Mesendoderm (in vitro differentiated cells): ENCODE data around the gene CFAP157.
A peak's percentile ranks its signal among the peaks of the same experiment; 100 is the strongest.

ENCODE experiments used
- DNase-seq: peaks from one replicate; pipeline ENCODE4 v3.0.0; 2013
- H2AK5ac ChIP-seq: 2 replicates; pipeline ENCODE4 v1.6.1; 2013; ENCODE audit warnings: low read length, inconsistent platforms
- H2BK120ac ChIP-seq: 2 replicates; pipeline ENCODE4 v1.6.1; 2013; ENCODE audit warnings: low read depth, mild to moderate bottlenecking, low read length, moderate library complexity, mixed read lengths
- H2BK15ac ChIP-seq: replicated peaks from 2 replicates; pipeline ENCODE4 v1.6.1; 2013; ENCODE audit warnings: low read depth, mild to moderate bottlenecking, moderate library complexity
- H2BK5ac ChIP-seq: 2 replicates; pipeline ENCODE4 v1.6.1; 2013; ENCODE audit warnings: low read length, inconsistent platforms
- H3K18ac ChIP-seq: 2 replicates; pipeline ENCODE4 v1.6.1; 2013; ENCODE audit warnings: mild to moderate bottlenecking, low read length, mixed read lengths
- H3K23ac ChIP-seq: one replicate; pipeline ENCODE4 v1.6.1; 2013; ENCODE audit warnings: low read length
- H3K27ac ChIP-seq: 2 replicates; pipeline ENCODE4 v1.5.1; 2013; ENCODE audit warnings: low read depth, mild to moderate bottlenecking, inconsistent platforms, low read length, moderate library complexity
- H3K27me3 ChIP-seq: 2 replicates; pipeline ENCODE4 v1.6.1; 2013; ENCODE audit warnings: low read length, control low read depth, mild to moderate bottlenecking, inconsistent platforms; ENCODE audit not compliant: insufficient read depth, poor library complexity
- H3K36me3 ChIP-seq: 2 replicates; pipeline ENCODE4 v1.6.1; 2013; ENCODE audit warnings: low read length, inconsistent platforms; ENCODE audit not compliant: control insufficient read depth, insufficient read depth
- H3K4ac ChIP-seq: one replicate; pipeline ENCODE4 v1.6.1; 2013; ENCODE audit warnings: low read depth, mild to moderate bottlenecking, low read length, moderate library complexity
- H3K4me1 ChIP-seq: 2 replicates; pipeline ENCODE4 v1.6.1; 2013; ENCODE audit warnings: low read depth, low read length, inconsistent platforms; ENCODE audit not compliant: control insufficient read depth
- H3K4me2 ChIP-seq: 2 replicates; pipeline ENCODE4 v1.6.1; 2013; ENCODE audit warnings: low read length
- H3K4me3 ChIP-seq: 2 replicates; pipeline ENCODE4 v1.5.1; 2013; ENCODE audit warnings: mild to moderate bottlenecking, low read length
- H3K56ac ChIP-seq: one replicate; pipeline ENCODE4 v1.6.1; 2013; ENCODE audit warnings: low read length
- H3K79me1 ChIP-seq: 2 replicates; pipeline ENCODE4 v1.6.1; 2013; ENCODE audit warnings: low read length, inconsistent platforms
- H3K79me2 ChIP-seq: 2 replicates; pipeline ENCODE4 v1.6.1; 2013; ENCODE audit warnings: mild to moderate bottlenecking, low read length; ENCODE audit not compliant: control insufficient read depth, insufficient read depth
- H3K9ac ChIP-seq: 2 replicates; pipeline ENCODE4 v1.6.1; 2013; ENCODE audit warnings: low read length, inconsistent platforms
- H4K5ac ChIP-seq: one replicate; pipeline ENCODE4 v1.6.1; 2013; ENCODE audit warnings: low read length
- H4K8ac ChIP-seq: one replicate; pipeline ENCODE4 v1.6.1; 2013; ENCODE audit warnings: low read depth, mild to moderate bottlenecking, control low read depth, low read length, moderate library complexity
- WGBS: extraction: QIAGEN DNeasy Blood & Tissue Kit; methylation state at CpG from one replicate; pipeline ENCODE4 v1.1.7; 2013; ENCODE audit warnings: low lambda C conversion rate, missing lambda C conversion rate; ENCODE audit not compliant: insufficient coverage; ENCODE audit errors: extremely low coverage; 5-methylcytosine and 5-hydroxymethylcytosine counted together

The CFAP157 gene

GRCh38 chr9:127693697-127694096 lies 13.1 kb upstream of the CFAP157 start:
- H3K79me2 ChIP-seq: no peaks in the 10 kb centered on the region
- WGBS: no CpG with 5 or more reads among the region's 4 CpGs
- H3K4me2 ChIP-seq: no peak overlapping the region
- H3K4me1 ChIP-seq: no peaks in the 10 kb centered on the region
- H3K79me1 ChIP-seq: no peaks in the 10 kb centered on the region
- no peak overlapping the region for H2BK5ac ChIP-seq
- H4K5ac ChIP-seq: no peak overlapping the region
- H3K4ac ChIP-seq: no peak overlapping the region
- H2BK15ac ChIP-seq: no peak overlapping the region
- no peak overlapping the region for H3K27ac ChIP-seq
- H2AK5ac ChIP-seq: no peak overlapping the region
- H3K36me3 ChIP-seq: no peaks in the 10 kb centered on the region
- H2BK120ac ChIP-seq: no peak overlapping the region
- no peaks in the 10 kb centered on the region for H3K27me3 ChIP-seq
- no peak for DNase-seq
- H3K4me3 ChIP-seq: no peak overlapping the region
- H4K8ac ChIP-seq: no peak overlapping the region
- no peak overlapping the region for H3K23ac ChIP-seq
- no peak overlapping the region for H3K18ac ChIP-seq
- no peak overlapping the region for H3K56ac ChIP-seq
- H3K9ac ChIP-seq: no peak overlapping the region

- no peaks in the 10 kb centered on the region for H3K79me2 ChIP-seq
- H3K18ac ChIP-seq: no peak overlapping the region
- no peak overlapping the region for H2BK120ac ChIP-seq
- no peak overlapping the region for H2BK15ac ChIP-seq
- H3K79me1 ChIP-seq: no peaks in the 10 kb centered on the region
- no peaks in the 10 kb centered on the region for H3K4me1 ChIP-seq
- no peak overlapping the region for H2AK5ac ChIP-seq
- no peak overlapping the region for H2BK5ac ChIP-seq
- H3K27ac ChIP-seq: no peak overlapping the region
- no peaks in the 10 kb centered on the region for H3K36me3 ChIP-seq
- H3K56ac ChIP-seq: no peak overlapping the region
- no peak overlapping the region for H3K23ac ChIP-seq
- no CpG with 5 or more reads among the region's 9 CpGs for WGBS
- no peak overlapping the region for H3K4me2 ChIP-seq
- no peak for DNase-seq
- H3K4me3 ChIP-seq: no peak overlapping the region
- no peak overlapping the region for H3K4ac ChIP-seq
- no peak overlapping the region for H3K9ac ChIP-seq
- no peaks in the 10 kb centered on the region for H3K27me3 ChIP-seq
- no peak overlapping the region for H4K5ac ChIP-seq
- H4K8ac ChIP-seq: no peak overlapping the region
Observed at GRCh38 chr9:127694890-127695720, 11.7 kb upstream of the CFAP157 start.

DNA sequence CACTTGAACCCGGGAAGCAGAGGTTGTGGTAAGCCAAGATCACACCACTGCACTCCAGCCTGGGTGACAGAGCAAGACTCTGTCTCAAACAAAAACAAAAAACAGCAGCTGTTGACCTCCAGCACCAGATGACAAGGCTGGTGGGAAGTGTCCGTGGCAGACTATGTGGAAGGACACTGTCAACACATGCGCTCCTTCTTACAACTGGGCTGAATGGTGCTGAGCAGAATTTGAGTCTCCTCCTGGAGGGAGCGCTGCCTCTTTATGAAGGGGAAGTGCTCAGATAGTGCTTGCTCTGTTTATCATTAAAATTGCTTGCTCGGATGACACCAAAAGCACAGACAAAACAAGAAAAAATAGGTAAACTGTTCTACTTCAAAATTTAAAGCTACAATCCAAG lies 9.2 kb upstream of the CFAP157 start:
- no peak overlapping the region for H3K18ac ChIP-seq
- H3K27ac ChIP-seq: no peak overlapping the region
- no peak overlapping the region for H2BK120ac ChIP-seq
- no peak overlapping the region for H3K56ac ChIP-seq
- H3K4me2 ChIP-seq: no peak overlapping the region
- H4K5ac ChIP-seq: no peak overlapping the region
- H3K9ac ChIP-seq: no peak overlapping the region
- no peak overlapping the region for H3K4ac ChIP-seq
- H2BK5ac ChIP-seq: no peak overlapping the region
- no peak overlapping the region for H4K8ac ChIP-seq
- H3K23ac ChIP-seq: no peak overlapping the region
- H2AK5ac ChIP-seq: no peak overlapping the region
- no peaks in the 10 kb centered on the region for H3K79me2 ChIP-seq
- H2BK15ac ChIP-seq: no peak overlapping the region
- no peaks in the 10 kb centered on the region for H3K27me3 ChIP-seq
- H3K4me1 ChIP-seq: no peaks in the 10 kb centered on the region
- H3K36me3 ChIP-seq: no peaks in the 10 kb centered on the region
- WGBS: no CpG with 5 or more reads among the region's 5 CpGs
- no peaks in the 10 kb centered on the region for H3K79me1 ChIP-seq
- no peak overlapping the region for H3K4me3 ChIP-seq
- no peak for DNase-seq

DNA sequence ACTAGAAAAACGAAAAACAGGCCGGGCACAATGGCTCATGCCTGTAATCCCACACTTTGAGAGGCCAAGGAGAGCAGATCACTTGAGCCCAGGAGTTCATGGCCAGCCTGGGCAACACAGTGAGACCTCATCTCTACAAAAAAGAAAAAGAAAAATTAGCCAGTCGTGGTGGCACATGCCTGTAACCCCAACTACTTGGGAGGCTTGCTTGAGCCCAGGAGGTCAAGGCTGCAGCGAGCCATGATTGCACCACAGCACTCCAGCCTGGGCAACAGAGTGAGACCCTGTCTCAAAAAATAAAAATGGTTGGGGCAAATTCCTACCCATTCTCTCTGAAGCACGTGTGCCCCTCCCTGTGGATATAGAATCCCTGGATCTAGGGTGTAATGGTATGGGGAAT lies 8.4 kb upstream of the CFAP157 start:
- H3K27ac ChIP-seq: no peak overlapping the region
- H3K36me3 ChIP-seq: no peaks in the 10 kb centered on the region
- no peak overlapping the region for H4K8ac ChIP-seq
- no peak overlapping the region for H3K18ac ChIP-seq
- WGBS: no CpG with 5 or more reads among the region's 5 CpGs
- H3K27me3 ChIP-seq: no peaks in the 10 kb centered on the region
- H2BK15ac ChIP-seq: no peak overlapping the region
- no peak for DNase-seq
- no peak overlapping the region for H3K56ac ChIP-seq
- H3K4me1 ChIP-seq: no peaks in the 10 kb centered on the region
- H3K79me1 ChIP-seq: no peaks in the 10 kb centered on the region
- H2BK120ac ChIP-seq: no peak overlapping the region
- no peak overlapping the region for H3K9ac ChIP-seq
- H3K79me2 ChIP-seq: no peaks in the 10 kb centered on the region
- no peak overlapping the region for H3K4me3 ChIP-seq
- no peak overlapping the region for H3K4ac ChIP-seq
- no peak overlapping the region for H4K5ac ChIP-seq
- no peak overlapping the region for H3K23ac ChIP-seq
- no peak overlapping the region for H3K4me2 ChIP-seq
- no peak overlapping the region for H2AK5ac ChIP-seq
- H2BK5ac ChIP-seq: no peak overlapping the region

DNA sequence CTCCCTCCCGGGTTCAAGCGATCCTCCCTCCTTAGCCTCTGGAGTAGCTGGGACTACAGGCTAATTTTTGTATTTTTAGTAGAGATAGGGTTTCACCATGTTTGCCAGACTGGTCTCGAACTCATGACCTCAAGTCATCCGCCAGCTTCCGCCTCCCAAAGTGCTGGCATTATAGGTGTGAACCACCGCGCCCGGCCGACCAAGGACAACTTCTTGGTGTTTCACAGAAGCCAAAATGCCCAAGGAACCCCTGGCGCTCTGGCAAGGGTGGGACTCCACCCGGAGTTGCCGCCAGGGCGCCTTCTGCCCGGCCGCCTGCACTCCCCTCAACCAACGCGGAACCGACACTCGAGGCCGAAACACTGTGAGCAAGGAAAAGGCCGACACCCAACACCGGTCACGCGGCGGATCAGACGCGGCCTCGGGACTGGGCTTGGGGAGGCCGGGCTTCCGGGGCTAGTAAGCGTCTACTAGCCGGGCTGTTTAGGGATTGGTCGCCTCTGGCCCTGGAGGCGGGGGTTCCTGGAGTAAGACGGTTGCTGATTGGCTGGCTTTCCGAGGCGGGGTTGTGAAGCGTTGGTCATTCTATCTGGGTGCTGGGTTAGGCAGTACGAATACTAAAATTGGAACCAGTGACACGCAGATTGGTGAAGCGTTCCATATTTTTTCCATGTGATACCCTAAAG lies 7.7 kb upstream of the CFAP157 start:
- Histone ChIP-seq H3K79me1 (no peaks in the 10 kb centered on the region), H2AK5ac (no peak overlapping the region), H3K36me3 (no peaks in the 10 kb centered on the region), H2BK120ac (no peak overlapping the region), H3K18ac (no peak overlapping the region), H3K4me1 (no peaks in the 10 kb centered on the region), H2BK5ac (no peak overlapping the region), H3K27ac (no peak overlapping the region), H3K56ac (peak overlapping the region; percentile 83), H4K8ac (no peak overlapping the region), H4K5ac (no peak overlapping the region), H3K4me3 (peak overlapping the region; percentile 22), H3K23ac (no peak overlapping the region), H3K4me2 (peak overlapping the region; percentile 78), H3K9ac (peak overlapping the region; percentile 70), H3K27me3 (no peaks in the 10 kb centered on the region), H2BK15ac (no peak overlapping the region), H3K4ac (no peak overlapping the region), H3K79me2 (no peaks in the 10 kb centered on the region)
- WGBS: no CpG with 5 or more reads among the region's 41 CpGs
- peak; percentile 98 for DNase-seq
